Fibroblast of lung (primary cell): ENCODE data around the gene TUBGCP6.

ENCODE experiments used
- CTCF ChIP-seq, 2 donors: IDR thresholded peaks in 1 of 2; conservative IDR thresholded peaks in 1 of 2; 1 replicate in 1 of 2; 2 replicates in 1 of 2; pipeline ENCODE4 v1.5.1; 2011 to 2012; ENCODE audit warnings: low read length in 2 of 2, control low read depth in 1 of 2, inconsistent platforms in 1 of 2, low read depth in 1 of 2, mild to moderate bottlenecking in 1 of 2
- EZH2 ChIP-seq: IDR thresholded peaks from 2 replicates; pipeline ENCODE4 v1.5.1; 2012; ENCODE audit warnings: low read length, control low read depth, mild to moderate bottlenecking; ENCODE audit errors: missing control alignments

- TF ChIP-seq CTCF (conservative IDR thresholded peaks at IDR 0.05 in 1 of 2, IDR thresholded peaks at IDR 0.05 in 1 of 2; ENCODE audit: low read depth in 1 of 2, low read length in 2 of 2) (no peak), EZH2 (no peak)
These were observed 45.5 kb downstream of the TUBGCP6 start for GRCh38 chr22:50199251-50199721.
